Caki2 (cell line): ENCODE results near the gene MST1. TPM values are rescaled to one million over a fixed set of nuclear protein-coding genes. Genes with fewer than 3 reads are reported as not detected.

Experiments used
- DNase-seq: peaks from one replicate; pipeline ENCODE4 v3.0.0-alpha.2; 2015; ENCODE audit warnings: low read depth
- in situ Hi-C: cut with HindIII; loops from 2 replicates; pipeline ENCODE4 v1.10.0; 2016; ENCODE audit warnings: low sequenced_read_pairs, low pct_unique_long_range_greater_than_20kb, mixed read lengths
- total RNA-seq: library from RNA; depleted of rRNA; stranded (reverse); fragments of >200 nt; shearing (Covaris generic); gene quantifications from 2 replicates; pipeline ENCODE4 v1.2.3, GENCODE V29; 2014; ENCODE audit warnings: low replicate concordance

MST1 gene
- total RNA-seq, 1 experiment from 2014 or later: 1.7 TPM

DNA sequence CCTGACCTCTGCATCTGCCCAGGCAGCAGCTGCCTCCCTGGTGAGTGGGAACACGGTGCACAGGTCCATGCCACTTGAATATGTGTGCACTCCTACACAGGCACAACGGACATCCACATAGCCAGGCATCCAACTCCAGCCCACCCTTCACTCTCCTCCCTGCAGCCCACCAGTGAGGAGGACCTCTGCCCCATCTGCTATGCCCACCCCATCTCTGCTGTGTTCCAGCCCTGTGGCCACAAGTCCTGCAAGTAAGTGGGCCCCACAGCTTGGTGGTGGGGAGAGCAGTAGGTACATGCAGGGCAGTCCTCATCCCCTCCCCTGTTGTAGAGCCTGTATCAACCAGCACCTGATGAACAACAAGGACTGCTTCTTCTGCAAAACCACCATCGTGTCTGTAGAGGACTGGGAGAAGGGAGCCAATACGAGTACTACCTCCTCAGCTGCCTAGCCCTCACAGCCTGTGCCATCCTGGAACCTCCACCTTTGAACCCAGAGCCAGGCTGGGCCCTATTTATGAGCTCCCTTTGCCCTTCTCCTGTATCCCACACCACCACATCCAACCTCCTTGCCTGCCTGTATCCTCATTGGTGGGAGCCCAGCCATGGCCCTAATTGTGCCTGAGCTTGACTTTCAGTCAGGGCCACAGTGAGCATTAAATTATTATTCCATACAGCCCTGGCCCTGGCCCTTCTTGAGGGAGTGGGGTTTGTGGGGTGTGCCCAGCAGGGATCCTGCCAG, 31.8 kb upstream of the MST1 start:
- DNase-seq: no peak
- in situ Hi-C loops: no loop called here

DNA sequence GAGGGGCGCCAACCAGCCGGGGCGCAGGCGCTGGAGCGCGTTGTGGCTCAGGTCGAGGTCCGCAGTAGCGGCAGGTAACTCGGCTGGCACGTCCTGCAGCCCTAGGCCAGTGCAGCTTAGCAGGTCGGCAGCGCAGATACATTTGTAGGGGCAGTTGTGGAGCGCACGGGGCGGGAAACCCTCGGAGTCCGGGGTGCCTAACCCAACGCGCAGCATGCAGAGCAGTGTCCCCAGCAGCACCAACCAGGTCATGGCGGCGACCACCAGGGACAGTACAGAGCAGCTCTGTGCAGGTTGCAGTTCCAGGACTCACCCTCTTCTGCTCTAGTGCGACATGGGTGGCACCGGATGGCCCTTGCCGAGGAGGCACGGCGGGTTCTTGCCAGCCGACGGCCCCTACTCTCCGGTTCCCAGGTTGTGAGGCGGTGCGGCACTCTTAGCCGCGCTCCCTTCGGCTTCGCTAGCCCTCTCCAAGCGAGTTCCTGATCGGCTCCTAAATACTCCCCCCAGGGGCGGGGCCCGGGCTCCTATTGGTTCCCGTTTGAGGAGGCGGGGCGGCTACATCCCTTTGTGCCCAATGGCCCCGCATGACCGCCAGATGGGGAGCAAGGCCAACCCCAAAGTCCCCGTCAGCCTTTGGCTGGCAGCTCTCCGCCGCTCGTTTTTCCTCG, 30.1 kb upstream of the MST1 start, which contains the start of gene AMIGO3:
Gene AMIGO3 (minus strand): TSS at position 471 of the 671 bp plus-strand sequence. CDS start 219 bp downstream, at position 252.
- in situ Hi-C loops: no loop called here
- DNase-seq: peak; percentile 23

DNA sequence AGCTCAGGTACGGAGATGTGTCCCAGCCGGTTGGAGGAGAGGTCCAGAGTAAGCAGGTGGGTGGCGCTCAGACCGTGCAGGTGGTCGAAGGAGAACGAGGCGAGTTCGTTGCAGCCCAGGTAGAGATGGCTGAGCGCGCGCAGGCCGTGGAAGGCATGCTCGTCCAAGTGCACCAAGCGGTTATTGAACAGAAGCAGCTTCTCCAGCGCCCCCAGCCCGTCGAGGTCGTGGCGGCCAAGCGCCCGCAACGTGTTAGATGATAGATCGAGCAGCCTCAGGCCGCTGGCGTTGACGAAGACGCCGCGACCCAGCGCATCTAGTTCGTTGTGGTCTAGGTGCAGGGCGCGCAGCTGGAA, 29.6 kb upstream of the MST1 start:
- in situ Hi-C loops: no loop called here
- DNase-seq: no peak

DNA sequence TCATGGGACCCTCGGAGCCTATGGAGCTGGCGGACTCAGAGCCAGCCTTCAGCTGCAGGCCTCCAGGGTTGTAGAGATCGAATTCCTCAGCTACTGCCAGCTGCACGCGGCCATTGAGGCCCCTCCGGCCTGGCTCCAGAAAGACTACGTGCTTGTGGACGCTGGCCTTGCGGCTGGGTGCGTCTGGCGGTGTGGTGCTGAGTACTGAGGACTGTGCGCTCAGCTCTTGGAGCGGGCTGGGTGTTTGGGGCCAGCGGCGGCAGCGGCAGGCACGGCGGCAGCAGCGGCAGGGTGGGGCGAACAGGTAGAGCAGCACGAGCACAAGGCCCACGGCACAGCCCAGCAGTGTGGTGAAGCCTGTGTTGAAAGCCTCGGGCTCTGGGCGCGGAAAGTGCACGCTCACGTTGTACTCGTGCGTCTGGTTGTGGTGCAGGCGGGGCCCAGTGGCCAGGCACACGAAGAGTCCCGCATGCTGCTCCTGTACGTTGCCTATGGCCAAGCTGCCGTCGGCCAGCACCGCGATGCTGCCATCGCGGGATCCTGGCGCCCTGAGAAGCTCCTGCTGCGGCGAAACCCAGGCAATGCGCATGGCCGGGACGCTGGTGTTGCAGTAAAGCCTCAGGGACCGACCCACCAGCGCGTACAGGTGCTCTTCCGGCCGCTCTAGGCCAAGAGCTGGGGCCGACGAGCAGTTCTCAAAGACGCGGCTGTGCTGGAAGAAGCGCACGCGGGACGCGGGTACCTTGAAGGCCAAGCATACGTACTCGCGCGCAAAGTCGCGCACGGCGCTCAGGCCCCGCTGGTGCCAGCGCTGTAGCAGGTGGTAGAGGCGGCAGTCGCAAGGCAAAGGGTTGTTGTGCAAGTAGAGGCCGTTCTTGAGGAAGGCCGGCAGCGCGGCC, 28.9 kb upstream of the MST1 start:
- DNase-seq: no peak
- in situ Hi-C loops: no loop called here

DNA sequence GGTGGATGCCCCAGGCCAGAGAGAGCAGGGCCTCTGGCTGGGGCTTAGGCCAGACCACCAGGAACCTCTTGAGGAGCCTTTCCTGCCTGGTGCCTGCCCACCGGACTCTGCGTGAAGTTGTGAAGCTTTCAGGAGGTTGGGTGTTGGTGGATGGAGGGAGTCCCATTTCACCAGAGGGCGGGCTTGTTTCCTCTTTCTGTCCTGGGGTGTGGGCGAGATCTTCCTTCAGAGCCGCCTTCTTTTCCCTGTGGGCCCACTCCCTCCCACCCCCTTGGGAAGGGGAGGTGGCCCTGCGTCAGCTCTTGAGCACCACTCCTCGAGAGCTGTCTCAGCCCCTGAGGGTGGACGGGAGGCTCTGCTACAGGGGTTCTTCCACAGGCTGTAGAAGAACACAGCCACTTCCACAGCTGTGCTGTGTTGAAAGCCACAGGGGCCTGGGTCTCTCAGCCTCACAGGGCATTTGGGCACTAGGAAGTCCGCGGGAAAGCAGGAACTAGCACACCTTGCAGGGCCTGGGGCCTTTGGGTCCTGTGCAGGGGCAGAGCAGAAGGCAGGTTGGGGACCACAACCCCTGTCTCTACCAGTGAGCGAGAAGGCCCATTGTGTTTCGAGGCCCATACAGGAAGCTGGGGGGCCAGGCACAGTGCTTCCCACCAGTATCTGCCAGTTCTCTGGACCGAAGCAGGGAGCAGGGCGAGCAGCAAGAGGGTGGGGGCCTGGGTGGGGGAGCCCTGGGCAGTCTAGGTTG, 28.1 kb upstream of the MST1 start:
- in situ Hi-C loops: no loop called here
- DNase-seq: no peak

DNA sequence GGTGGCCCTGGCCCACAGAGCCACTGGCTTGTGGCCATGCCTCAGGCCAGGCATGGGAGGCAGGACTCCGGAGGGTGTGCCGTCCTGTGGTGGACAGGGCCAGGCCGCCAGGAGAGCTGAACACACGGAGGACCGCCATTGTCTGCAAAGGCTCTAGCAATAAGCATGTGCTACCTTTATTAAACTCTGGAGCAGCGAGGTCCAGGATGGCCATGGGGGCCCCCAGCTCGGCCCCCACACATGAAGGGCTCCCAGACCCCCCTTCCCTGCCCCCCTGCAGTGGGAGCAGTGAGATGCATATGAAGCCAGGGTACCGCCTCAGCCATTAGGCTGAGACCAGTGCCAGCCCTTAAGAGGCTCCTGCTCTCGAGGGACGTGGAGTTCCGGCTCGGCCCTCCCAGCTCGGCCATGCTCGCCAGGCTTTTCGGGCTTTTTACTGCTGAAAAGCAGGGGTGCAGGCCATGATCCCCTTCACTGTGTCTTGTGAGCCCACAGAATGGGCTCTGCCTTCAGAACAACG, 27.5 kb upstream of the MST1 start:
- in situ Hi-C loops: no loop called here
- DNase-seq: no peak

DNA sequence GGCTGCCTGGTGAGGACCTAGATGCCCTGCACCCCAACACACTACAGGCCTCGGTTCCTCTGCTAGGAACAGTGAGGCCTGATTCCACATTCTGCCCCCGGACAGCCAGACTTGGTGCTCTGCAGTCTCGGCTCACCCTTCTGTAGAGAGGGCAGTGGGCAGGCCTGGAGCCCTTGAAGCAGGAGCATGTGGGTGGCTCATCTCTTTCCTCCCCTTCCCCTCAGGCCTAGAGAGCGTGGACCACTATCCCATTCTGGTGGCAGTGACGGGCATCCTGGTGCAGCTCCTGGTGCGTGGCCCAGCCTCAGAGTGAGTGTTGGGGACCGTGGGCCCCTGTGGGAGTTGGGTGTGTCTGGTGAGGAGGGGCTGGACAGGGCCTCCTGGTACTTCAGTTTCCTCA, 26.9 kb upstream of the MST1 start:
- in situ Hi-C loops: no loop called here
- no peak for DNase-seq

DNA sequence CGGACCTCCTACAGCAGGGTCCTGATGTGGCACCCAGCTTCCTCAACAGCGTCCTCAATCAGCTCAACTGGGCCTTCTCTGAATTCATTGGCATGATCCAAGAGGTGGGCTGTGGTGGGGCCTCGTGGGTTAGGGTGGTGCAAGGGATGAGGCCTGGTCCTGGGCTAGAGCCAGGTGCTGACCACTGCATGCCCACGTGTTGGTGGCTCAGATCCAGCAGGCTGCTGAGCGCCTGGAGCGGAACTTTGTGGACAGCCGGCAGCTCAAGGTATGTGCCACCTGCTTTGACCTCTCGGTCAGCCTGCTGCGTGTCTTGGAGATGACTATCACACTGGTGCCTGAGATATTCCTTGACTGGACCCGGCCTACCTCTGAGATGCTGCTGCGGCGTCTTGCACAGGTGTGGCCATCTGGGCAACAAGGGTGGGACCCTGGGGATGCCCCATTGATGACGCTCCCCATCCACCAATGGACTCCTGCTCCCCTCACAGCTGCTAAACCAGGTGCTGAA, 26.4 kb upstream of the MST1 start:
- in situ Hi-C loops: no loop called here
- DNase-seq: no peak

DNA sequence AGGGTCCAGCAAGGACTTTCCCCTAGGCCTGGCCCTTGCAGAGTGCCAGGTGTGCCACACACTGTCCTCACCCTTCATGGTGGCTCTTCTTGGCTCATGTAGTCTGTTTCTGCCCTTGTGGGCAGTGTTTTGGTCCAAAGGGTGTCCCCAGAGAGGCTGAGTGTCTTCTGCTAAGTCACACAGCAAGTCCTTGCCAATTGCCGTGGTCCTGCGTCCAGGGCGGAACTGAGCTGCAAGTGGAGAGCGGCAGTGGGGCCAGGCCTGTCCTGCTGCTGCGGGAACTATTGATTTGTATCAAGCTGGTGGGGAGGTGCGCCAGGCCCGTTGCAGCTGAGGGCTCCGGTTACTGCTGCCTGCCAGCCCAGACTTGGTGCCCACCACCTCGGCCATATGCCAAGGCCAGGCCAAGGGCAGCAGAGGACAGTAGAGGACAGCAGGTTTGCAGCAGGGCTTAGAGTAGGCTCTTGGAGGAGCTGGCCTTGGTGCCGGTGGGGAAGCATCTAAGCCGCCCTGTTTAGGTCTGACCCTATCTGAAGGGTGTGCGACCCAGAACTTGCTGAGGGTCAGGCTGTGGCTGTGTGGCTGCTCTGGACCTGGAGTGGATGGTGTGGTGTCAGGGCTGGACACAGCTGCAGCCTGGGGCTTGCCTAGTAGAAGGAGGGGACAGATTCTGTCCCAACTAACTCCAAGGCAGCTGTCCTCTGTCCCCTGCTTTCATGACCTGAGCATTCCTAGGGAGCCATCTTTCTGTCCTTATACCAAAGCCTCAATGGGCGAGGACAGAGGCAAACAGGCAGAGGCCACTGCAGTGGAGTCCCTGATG, 25.7 kb upstream of the MST1 start:
- no peak for DNase-seq
- in situ Hi-C loops: no loop called here

DNA sequence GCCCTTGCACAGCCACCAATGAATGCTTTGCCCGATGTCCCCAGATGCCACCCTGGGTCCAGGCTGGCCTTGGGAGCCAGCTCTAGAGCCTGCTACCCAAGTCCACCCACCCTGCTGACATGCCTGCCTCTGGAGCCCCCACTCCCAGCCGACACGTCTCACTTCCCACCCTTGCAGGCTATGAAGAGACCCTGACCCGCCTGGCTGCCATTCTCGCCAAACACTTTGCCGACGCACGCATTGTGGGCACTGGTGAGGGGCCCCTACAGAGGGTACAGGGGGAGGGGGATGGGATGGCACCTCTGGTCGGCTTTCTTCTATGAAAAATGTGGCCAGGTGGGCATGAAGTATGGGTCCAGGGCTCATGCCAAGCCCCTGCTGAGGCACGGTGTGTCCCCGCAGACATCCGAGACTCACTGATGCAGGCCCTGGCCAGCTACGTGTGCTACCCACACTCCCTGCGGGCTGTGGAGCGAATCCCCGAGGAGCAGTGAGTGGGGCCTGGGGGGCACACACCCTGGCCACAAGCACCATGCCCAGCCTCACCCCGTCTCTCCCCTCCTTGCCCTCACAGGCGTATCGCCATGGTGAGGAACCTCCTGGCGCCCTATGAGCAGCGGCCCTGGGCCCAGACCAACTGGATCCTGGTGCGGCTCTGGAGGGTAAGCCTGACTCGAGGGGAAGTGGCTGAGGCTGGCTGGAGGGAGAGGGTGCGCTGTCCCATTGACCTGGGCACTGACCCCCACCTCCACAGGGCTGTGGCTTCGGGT, 24.2 kb upstream of the MST1 start:
- no peak for DNase-seq
- in situ Hi-C loops: no loop called here

DNA sequence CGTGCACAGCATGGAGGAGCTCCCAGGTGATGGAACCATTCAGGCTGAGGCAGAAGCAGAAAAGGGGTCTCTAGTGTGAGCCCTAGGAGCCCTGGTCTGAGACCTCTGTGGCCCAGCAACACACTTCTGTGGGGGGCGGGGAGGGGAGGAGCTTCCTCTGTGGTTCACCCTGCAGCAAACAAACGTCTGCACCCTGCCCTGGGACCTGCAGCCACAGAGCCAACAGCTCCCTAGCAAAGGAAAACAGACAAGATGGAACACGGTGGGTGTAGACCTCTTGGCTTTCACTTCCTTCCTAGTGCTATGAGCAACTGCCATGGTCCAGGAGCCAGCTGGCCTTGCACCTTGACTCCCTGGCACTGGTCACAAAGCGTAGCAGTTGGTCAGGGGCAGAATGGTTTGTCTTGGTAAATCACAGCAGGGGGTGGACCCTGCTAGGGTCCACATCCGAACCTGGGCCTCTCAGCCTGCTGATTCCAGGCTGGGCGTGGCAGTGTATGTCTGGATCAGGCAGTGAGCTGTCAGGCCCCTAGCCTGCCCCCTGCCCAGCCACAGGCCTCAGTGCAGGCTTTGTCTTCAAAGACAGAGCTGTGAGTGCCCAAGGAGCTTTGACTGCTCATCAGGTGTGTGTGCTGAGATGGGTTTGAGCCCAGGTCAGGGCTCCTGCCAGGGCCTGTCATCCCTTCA, 23.5 kb upstream of the MST1 start:
- DNase-seq: no peak
- in situ Hi-C loops: no loop called here

DNA sequence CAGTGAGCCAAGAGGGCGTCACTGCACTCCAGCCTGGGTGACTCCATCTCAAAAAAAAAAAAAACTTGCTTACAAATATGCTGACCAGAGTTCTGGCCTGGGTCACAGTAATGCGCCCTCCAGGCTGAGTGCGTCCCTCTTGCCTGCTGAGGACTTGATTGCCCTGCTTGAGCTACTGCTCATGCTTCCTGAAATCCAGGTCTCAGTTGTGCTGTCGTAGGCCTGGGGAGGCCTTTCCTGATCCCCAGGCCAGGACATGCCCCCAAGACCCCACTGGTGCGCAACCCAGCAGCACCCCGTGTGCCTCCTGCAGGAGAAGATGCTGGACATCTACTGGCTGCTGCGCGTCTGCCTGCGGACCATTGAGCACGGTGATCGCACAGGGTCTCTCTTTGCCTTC, 22.9 kb upstream of the MST1 start:
- in situ Hi-C loops: no loop called here
- no peak for DNase-seq

DNA sequence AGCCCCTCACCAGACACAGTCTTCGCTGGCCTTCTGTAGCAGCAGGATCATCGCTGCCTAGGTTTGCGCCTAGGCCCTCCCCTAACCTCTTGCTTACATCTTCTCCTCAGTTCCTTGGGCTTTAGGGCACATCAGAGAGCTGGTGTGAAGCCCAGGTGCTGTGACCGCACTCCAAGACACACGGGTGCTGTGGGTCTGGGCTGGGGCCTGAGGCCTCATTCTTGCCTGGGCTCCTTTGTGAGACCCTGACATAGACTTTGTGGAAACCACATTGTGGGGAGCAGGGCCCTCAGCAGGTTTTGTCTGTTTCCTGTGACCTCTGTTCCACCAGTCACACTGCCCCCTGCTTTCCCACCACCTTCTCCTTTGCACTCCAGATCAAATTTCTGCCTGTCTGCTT, 22.2 kb upstream of the MST1 start:
- in situ Hi-C loops: no loop called here
- DNase-seq: no peak

DNA sequence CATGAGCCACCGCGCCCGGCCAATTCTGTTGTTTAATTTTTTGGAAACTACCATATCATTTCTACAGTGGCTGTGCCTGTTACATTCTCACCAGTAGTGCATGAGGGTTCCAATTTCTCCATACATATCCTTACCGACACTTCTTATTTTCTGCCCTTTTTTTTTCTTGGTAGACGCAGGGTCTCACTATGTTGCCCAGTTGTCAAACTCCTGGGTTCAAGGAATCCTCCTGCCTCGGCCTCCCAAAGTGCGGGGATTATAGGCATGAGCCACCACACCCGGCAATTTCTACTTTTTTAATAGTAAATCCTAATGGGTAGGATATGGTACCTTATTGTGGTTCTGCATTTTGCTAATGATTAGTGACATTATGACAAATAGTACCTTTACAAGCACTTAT, 20.6 kb upstream of the MST1 start:
- in situ Hi-C loops: no loop called here
- no peak for DNase-seq

DNA sequence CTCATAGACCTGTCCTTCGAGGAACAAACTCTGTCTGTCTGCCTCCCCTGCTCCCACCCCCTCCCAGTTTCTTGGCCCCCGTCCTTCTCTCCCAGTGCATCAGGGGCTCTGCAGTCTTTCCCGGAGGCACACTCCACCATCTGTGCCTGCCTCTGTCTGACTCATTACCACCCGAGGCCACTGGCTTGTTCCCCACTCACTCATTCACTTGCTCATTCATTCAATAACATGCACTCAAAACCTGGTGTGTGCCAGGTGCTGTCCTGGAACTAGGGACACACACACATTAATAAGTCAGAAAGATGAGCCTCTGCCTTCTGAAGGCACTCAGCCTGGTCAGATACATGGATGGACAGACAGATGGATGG, 17.8 kb upstream of the MST1 start:
- DNase-seq: no peak
- in situ Hi-C loops: no loop called here

DNA sequence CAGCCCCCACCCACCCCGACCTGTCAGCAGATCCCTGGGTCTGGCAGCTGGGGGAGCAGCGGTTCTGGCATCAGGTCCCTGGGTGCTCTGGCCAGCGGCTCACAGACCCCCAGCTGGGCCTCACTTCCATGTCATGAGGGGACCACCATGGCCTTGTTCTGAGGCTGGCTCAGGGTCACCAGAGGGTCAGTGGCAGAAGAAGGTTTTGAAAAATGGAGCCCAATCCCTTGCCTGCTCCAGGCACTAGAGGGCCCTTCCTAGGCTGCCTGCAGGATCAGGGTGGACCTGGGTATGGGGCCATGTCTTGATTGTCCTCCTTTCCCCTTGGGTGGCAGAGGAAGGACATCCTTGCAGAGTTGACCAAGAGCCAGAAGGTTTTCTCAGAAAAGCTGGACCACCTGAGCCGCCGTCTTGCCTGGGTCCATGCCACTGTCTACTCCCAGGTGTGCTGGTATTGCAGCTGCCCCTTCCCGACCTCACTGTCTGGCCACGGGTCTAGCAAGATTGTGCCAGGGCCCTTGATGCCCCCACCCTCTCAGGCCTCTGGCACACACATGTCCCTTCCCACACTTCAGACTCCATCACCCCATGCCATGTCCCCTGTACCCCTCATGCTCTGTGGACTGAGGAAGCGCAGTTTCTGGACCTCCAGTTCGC, 17.3 kb upstream of the MST1 start:
- DNase-seq: no peak
- in situ Hi-C loops: no loop called here
